Non-pigmented ciliary epithelial cell (primary cell): ENCODE results near the gene RAB1B.

Source experiments
- DNase-seq: peaks from one replicate; pipeline ENCODE4 v3.0.0-alpha.2; 2010; ENCODE audit warnings: low read depth

Gene RAB1B

DNA sequence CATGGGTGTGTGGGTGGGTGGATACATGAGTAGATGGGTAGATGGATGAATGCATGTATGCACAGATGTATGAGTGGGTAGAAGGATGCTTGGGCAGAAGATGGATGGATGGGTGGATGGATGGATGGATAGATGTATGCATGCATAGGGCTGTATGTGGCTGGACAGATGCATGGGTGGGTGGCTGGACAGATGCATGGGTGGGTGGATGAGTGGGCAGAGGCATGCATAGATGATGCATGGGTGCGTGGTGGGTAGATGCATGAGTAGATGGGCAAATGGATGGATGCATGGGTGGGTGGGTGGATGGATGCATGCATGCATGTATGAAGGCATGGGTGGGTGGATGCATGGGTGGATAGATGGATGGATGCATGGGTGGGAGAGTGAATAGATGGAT is 55.2 kb downstream of the RAB1B start:
- no peak for DNase-seq

DNA sequence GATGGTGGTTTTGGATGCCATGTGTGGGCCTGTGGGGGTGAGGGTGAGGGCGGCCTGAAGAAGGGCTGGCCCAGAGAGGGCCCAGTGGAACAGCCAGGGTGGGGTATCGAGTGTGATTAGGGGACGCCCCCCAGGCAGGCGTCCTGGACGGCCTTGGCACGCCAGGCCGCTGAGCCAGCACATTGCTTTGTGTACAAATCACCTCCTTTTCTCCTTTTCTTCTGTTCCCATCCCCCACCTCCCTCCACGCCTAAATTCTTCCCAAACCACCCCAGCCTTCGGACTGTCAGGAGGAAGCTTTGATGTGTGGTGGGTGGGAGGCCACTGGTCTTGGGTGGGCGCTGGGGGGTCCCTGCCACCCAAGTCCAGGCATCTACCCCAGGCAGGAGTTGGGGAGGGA is 56.2 kb downstream of the RAB1B start:
- DNase-seq, result no peak

DNA sequence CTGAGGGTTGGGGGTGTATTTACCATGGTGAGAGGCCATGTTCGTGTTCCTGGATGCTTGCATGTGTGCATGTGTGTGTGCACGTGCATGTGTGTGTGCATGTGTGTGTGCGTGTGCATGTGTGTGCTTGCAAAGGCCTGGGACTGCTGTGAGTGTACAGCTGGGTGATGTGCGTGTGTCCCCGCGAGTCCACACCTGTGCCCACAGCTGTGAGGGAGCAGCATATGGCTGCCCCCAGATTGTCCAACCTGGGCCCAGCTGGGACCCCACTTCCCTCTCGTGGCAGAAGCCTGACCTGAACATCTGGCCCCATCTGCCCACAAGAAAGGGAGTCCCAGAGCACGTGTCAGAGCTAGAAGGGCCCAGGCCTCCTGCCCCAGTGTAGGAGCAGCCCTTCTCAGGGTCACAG is 56.8 kb downstream of the RAB1B start:
- DNase-seq, result no peak

DNA sequence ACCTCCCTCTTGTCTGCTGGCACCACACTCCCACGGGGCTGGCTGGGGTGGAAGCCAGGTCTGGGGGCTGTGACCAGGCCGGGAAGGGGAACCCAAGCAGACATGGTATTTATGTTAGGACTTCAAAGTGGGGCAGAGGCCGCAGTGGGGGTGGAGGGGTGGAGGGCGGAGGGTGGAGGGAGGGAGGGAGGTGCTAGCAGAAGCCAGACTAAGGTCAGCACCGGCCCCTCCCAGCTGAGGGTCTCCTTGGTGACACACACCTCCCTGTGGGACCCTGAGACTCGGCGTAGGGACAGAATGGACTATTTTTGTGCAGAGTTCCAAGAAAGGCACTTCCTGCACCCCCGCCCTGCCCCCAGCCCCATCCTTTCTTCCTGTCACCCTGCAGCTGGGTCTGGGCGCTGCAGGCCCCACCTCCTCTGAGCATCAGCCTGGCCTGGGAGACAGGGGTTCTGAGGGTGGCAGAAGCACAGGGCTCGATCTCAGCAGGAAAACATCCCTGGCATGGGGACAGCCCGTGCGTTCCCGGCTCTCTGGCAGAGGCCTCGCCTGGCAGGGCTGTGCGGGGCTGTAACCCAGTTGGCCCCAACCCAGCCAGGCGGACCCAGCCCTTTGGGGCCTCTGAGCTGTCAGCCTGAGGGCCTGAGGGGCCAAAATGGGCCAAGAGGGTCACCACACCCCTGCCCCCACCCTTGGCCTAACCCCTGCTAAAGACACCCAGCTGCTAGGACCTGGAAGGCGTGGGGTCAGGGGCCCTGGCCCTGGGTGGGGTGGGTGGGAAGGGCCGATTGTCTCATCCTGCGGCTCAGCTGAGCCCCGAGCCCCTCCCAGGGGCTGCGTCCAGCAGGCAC is 58.0 kb downstream of the RAB1B start:
- DNase-seq, result no peak
